Prostate gland (tissue), 2 donors: ENCODE measurements around the gene RAB40A. TPM values are rescaled to one million over a fixed set of nuclear protein-coding genes. Genes with fewer than 3 reads are reported as not detected.

Experiments
- DNase-seq: peaks from one replicate; pipeline ENCODE4 v3.0.0-alpha.2; 2019; ENCODE audit warnings: low spot score
- H3K27ac ChIP-seq, 2 donors: fragments of 200-600 bp; sonication (generic); 2 replicates each; pipeline ENCODE4 v1.5.1; 2017 to 2019
- H3K27me3 ChIP-seq: fragments of 200-600 bp; sonication (generic); replicated peaks from 2 replicates; pipeline ENCODE4 v1.5.1; 2019; ENCODE audit not compliant: insufficient read depth
- H3K36me3 ChIP-seq, 2 donors: fragments of 200-600 bp; sonication (generic); 1 replicate in 1 of 2; 2 replicates in 1 of 2; pipeline versions ENCODE4 v1.5.1 to v1.8.1; 2017 to 2019
- H3K4me1 ChIP-seq: fragments of 200-600 bp; sonication (generic); replicated peaks from 2 replicates; pipeline ENCODE4 v1.5.1; 2019
- H3K4me3 ChIP-seq, 2 donors: fragments of 200-600 bp; sonication (generic); 2 replicates each; pipeline ENCODE4 v1.5.1; 2017 to 2019
- H3K9me3 ChIP-seq: fragments of 200-600 bp; sonication (generic); 2 replicates; pipeline ENCODE4 v1.5.1; 2017
- CTCF ChIP-seq, 4 experiments: fragments of 200-600 bp in 2 of 4; fragments of 450-650 bp in 2 of 4; sonication (generic) in 2 of 4; IDR thresholded peaks; 1 replicate in 3 of 4; 2 replicates in 1 of 4; pipeline ENCODE4 v1.5.1; 2016 to 2019; ENCODE audit warnings: antibody characterized with exemption in 4 of 4, mild to moderate bottlenecking in 2 of 4, moderate library complexity in 2 of 4
- POLR2A ChIP-seq: fragments of 450-650 bp; IDR thresholded peaks from one replicate; pipeline ENCODE4 v1.6.1; 2016; ENCODE audit warnings: antibody characterized with exemption, mild to moderate bottlenecking
- POLR2AphosphoS5 ChIP-seq: sonication (generic); formaldehyde crosslinking; IDR thresholded peaks from one replicate; pipeline ENCODE4 v1.6.1; 2017; ENCODE audit warnings: antibody characterized with exemption
- WGBS: methylation state at CpG from one replicate; pipeline ENCODE4 v1.1.5; 2018; 5-methylcytosine and 5-hydroxymethylcytosine counted together
- intact Hi-C: fragments of 100-400 bp; cut with DNase I; formaldehyde crosslinking; loops from one replicate; pipeline ENCODE4 v1.14.2; 2022
- total RNA-seq, 2 donors: library from RNA; depleted of rRNA; stranded (reverse); fragments of >200 nt; gene quantifications; one replicate each; pipeline ENCODE4 v1.1.0, GENCODE V29; 2016

RAB40A gene
- total RNA-seq, 2 donors from 2014 or later: 1.5 to 24.7 TPM

GRCh38 chrX:103530545-103530944, 11.3 kb upstream of the RAB40A start:
- Histone ChIP-seq H3K27ac (no peak overlapping the region), H3K4me1 (no peaks in the 10 kb centered on the region), H3K27me3 (no peaks in the 10 kb centered on the region), H3K9me3 (no peaks in the 10 kb centered on the region), H3K4me3 (no peak overlapping the region), H3K36me3 (no peaks in the 10 kb centered on the region)
- 100% methylated on average over 1 of the region's 1 CpG for WGBS
- TF ChIP-seq POLR2A (no peak), CTCF (IDR thresholded peaks at IDR 0.05) (no peak), POLR2AphosphoS5 (no peak)
- intact Hi-C loops: loop anchor here (5.0 kb wide), 1 partner anchor 287 kb away; no protein-coding TSS in a partner anchor
- DNase-seq: no peak

- Histone ChIP-seq H3K4me1 (no peaks in the 10 kb centered on the region), H3K4me3 (no peak overlapping the region), H3K9me3 (no peaks in the 10 kb centered on the region), H3K36me3 (no peaks in the 10 kb centered on the region), H3K27me3 (no peaks in the 10 kb centered on the region), H3K27ac (no peak overlapping the region)
- WGBS: 76% methylated on average over 3 of the region's 3 CpGs
- TF ChIP-seq POLR2AphosphoS5 (no peak), POLR2A (no peak), CTCF (IDR thresholded peaks at IDR 0.05) (no peak)
- DNase-seq: no peak
- intact Hi-C loops: no loop called here
These were observed 10.3 kb upstream of the RAB40A start for GRCh38 chrX:103529550-103529949.

GRCh38 chrX:103524747-103525146, 5.5 kb upstream of the RAB40A start:
- no peak overlapping the region for H3K4me3 ChIP-seq
- WGBS: 92% methylated on average over 2 of the region's 2 CpGs

GRCh38 chrX:103523605-103524004, 4.3 kb upstream of the RAB40A start:
- DNase-seq: no peak
- Histone ChIP-seq H3K27me3 (no peaks in the 10 kb centered on the region), H3K27ac (no peak overlapping the region), H3K4me3 (no peak overlapping the region), H3K36me3 (no peaks in the 10 kb centered on the region), H3K9me3 (no peaks in the 10 kb centered on the region), H3K4me1 (no peaks in the 10 kb centered on the region)
- 100% methylated on average over 2 of the region's 2 CpGs for WGBS
- TF ChIP-seq POLR2A: no peak
- TF ChIP-seq POLR2AphosphoS5: no peak
- no peak for TF ChIP-seq CTCF (IDR thresholded peaks at IDR 0.05)
- intact Hi-C loops: no loop called here

More at GRCh38 chrX:103524747-103525146, 5.5 kb upstream of the RAB40A start:
- no peak overlapping the region for H3K27ac ChIP-seq
- DNase-seq: no peak
- intact Hi-C loops: no loop called here
- no peaks in the 10 kb centered on the region for H3K27me3 ChIP-seq
- no peaks in the 10 kb centered on the region for H3K4me1 ChIP-seq
- TF ChIP-seq CTCF (IDR thresholded peaks at IDR 0.05) (no peak), POLR2AphosphoS5 (no peak), POLR2A (no peak)
- H3K36me3 ChIP-seq: no peaks in the 10 kb centered on the region
- H3K9me3 ChIP-seq: no peaks in the 10 kb centered on the region

- Histone ChIP-seq H3K27me3 (no peaks in the 10 kb centered on the region), H3K4me1 (no peaks in the 10 kb centered on the region), H3K4me3 (no peak overlapping the region), H3K36me3 (no peaks in the 10 kb centered on the region), H3K9me3 (no peaks in the 10 kb centered on the region), H3K27ac (no peak overlapping the region)
- intact Hi-C loops: no loop called here
- TF ChIP-seq CTCF (IDR thresholded peaks at IDR 0.05): no peak
- TF ChIP-seq POLR2A: no peak
- TF ChIP-seq POLR2AphosphoS5: no peak
- 44% methylated on average over 4 of the region's 4 CpGs for WGBS
- DNase-seq: no peak
These were observed 1.1 kb upstream of the RAB40A start for GRCh38 chrX:103520386-103520785.
